ENCODE data around the gene WWTR1.

- TF ChIP-seq POLR2A (IDR thresholded peaks at IDR 0.05) (no peak), CTCF (IDR thresholded peaks at IDR 0.05 in 4 of 5, conservative IDR thresholded peaks at IDR 0.05 in 1 of 5) (no peak)
Observed at GRCh38 chr3:149529099-149529498, 128.7 kb downstream of the WWTR1 start.
